Activated CD8-positive, alpha-beta memory T cell treated with anti-CD3 and anti-CD28 coated beads for 24 hours (primary cell): ENCODE measurements around the gene PPP2R2D.
A peak's percentile ranks its signal among the peaks of the same experiment; 100 is the strongest.
"Not testable (repeated sequence)": the region's sequence is repeated elsewhere in the genome, so short reads cannot be mapped to it uniquely, and the experiment has no call there.

Experiments used
- DNase-seq: peaks from one replicate; pipeline ENCODE4 v3.0.0-alpha.2; 2020

The PPP2R2D gene

GRCh38 chr10:131979336-131979735 lies 78.5 kb downstream of the PPP2R2D start:
- DNase-seq, result no peak

GRCh38 chr10:131979821-131980270 lies 79.0 kb downstream of the PPP2R2D start:
- DNase-seq, result no peak

- DNase-seq, result no peak
These were observed 79.5 kb downstream of the PPP2R2D start for GRCh38 chr10:131980321-131980720.

GRCh38 chr10:131980761-131981428 lies 80.1 kb downstream of the PPP2R2D start:
- DNase-seq, result no peak

GRCh38 chr10:131981429-131982184 lies 80.8 kb downstream of the PPP2R2D start, which contains the start of gene BNIP3:
Gene BNIP3, minus strand, starts transcription at chr10:131981923. Its CDS starts 117 bp downstream, at chr10:131981806.
- DNase-seq, result peak; percentile 96

GRCh38 chr10:131982185-131982756 lies 81.5 kb downstream of the PPP2R2D start:
- DNase-seq, result no peak

- DNase-seq, result no peak
These were observed 82.0 kb downstream of the PPP2R2D start for GRCh38 chr10:131982796-131983195.

GRCh38 chr10:131983780-131984179 lies 83.0 kb downstream of the PPP2R2D start:
- DNase-seq, result no peak

GRCh38 chr10:131986851-131987250 lies 86.0 kb downstream of the PPP2R2D start:
- DNase-seq, result not testable (repeated sequence)

GRCh38 chr10:131987301-131987700 lies 86.5 kb downstream of the PPP2R2D start:
- DNase-seq, result not testable (repeated sequence)

- DNase-seq, result not testable (repeated sequence)
These were observed 87.0 kb downstream of the PPP2R2D start for GRCh38 chr10:131987786-131988185.

- no peak for DNase-seq
These were observed 90.9 kb downstream of the PPP2R2D start for GRCh38 chr10:131991726-131992125.

- no peak for DNase-seq
These were observed 92.5 kb downstream of the PPP2R2D start for GRCh38 chr10:131993275-131993674.

- no peak for DNase-seq
These were observed 93.6 kb downstream of the PPP2R2D start for GRCh38 chr10:131994435-131994834.

- no peak for DNase-seq
These were observed 95.9 kb downstream of the PPP2R2D start for GRCh38 chr10:131996466-131997365.

GRCh38 chr10:131997366-131998049 lies 96.7 kb downstream of the PPP2R2D start:
- no peak for DNase-seq

GRCh38 chr10:131998050-131998844 lies 97.4 kb downstream of the PPP2R2D start:
- no peak for DNase-seq

GRCh38 chr10:131998845-131999681 lies 98.3 kb downstream of the PPP2R2D start:
- no peak for DNase-seq

- DNase-seq, result no peak
These were observed 100.6 kb downstream of the PPP2R2D start for GRCh38 chr10:132001238-132001972.

- no peak for DNase-seq
These were observed 101.2 kb downstream of the PPP2R2D start for GRCh38 chr10:132002004-132002403.
